HL-60/S4 (cell line): Measurements from ENCODE around the gene RBMS3.

Experiments used
- in situ Hi-C: fragments of 300-500 bp; cut with MboI; formaldehyde crosslinking; loops from 2 replicates; pipeline ENCODE4 v1.14.3; 2022; ENCODE audit warnings: low sequenced_read_pairs

RBMS3 gene

GRCh38 chr3:29275309-29275708 is 5.6 kb upstream of the RBMS3 start:
- in situ Hi-C loops, result no loop called here

GRCh38 chr3:29277249-29277648 is 3.6 kb upstream of the RBMS3 start:
- in situ Hi-C loops, result no loop called here

- in situ Hi-C loops, result no loop called here
Observed at GRCh38 chr3:29279286-29279685, 1.6 kb upstream of the RBMS3 start.

- in situ Hi-C loops, result no loop called here
Observed at GRCh38 chr3:29279806-29280205, 1.1 kb upstream of the RBMS3 start.

- in situ Hi-C loops, result no loop called here
Observed at GRCh38 chr3:29281094-29281343, 148 bp downstream of the RBMS3 start.

- in situ Hi-C loops, result no loop called here
Observed at GRCh38 chr3:29281344-29282241, 722 bp downstream of the RBMS3 start.

GRCh38 chr3:29282427-29283230 is 1.8 kb downstream of the RBMS3 start:
- in situ Hi-C loops, result no loop called here

GRCh38 chr3:29283231-29284119 is 2.6 kb downstream of the RBMS3 start:
- in situ Hi-C loops, result no loop called here

GRCh38 chr3:29284497-29284896 is 3.6 kb downstream of the RBMS3 start:
- in situ Hi-C loops, result no loop called here

GRCh38 chr3:29285471-29286071 is 4.7 kb downstream of the RBMS3 start:
- in situ Hi-C loops, result no loop called here

- in situ Hi-C loops, result no loop called here
Observed at GRCh38 chr3:29286478-29287240, 5.8 kb downstream of the RBMS3 start.

GRCh38 chr3:29290596-29290995 is 9.7 kb downstream of the RBMS3 start:
- in situ Hi-C loops, result no loop called here

- in situ Hi-C loops, result no loop called here
Observed at GRCh38 chr3:29291260-29291981, 10.6 kb downstream of the RBMS3 start.

- in situ Hi-C loops, result no loop called here
Observed at GRCh38 chr3:29291982-29292363, 11.1 kb downstream of the RBMS3 start.

GRCh38 chr3:29293421-29293820 is 12.6 kb downstream of the RBMS3 start:
- in situ Hi-C loops, result no loop called here

GRCh38 chr3:29297998-29298397 is 17.1 kb downstream of the RBMS3 start:
- in situ Hi-C loops, result no loop called here

GRCh38 chr3:29301332-29302019 is 20.6 kb downstream of the RBMS3 start:
- in situ Hi-C loops, result no loop called here

- in situ Hi-C loops, result no loop called here
Observed at GRCh38 chr3:29302619-29303018, 21.7 kb downstream of the RBMS3 start.

- in situ Hi-C loops, result no loop called here
Observed at GRCh38 chr3:29307295-29307694, 26.4 kb downstream of the RBMS3 start.
